Left ventricle myocardium inferior (tissue), 1 donor: ENCODE data around the gene DYNLRB1. TPM values are rescaled to one million over a fixed set of nuclear protein-coding genes. Genes with fewer than 3 reads are reported as not detected.
A peak's percentile ranks its signal among the peaks of the same experiment; 100 is the strongest.

ENCODE experiments used
- DNase-seq: peaks from one replicate; pipeline ENCODE4 v3.0.0-alpha.2; 2020
- H3K27ac ChIP-seq: fragments of 200-600 bp; replicated peaks from 2 replicates; pipeline ENCODE4 v1.8.0; 2021
- H3K27me3 ChIP-seq: fragments of 200-600 bp; 2 replicates; pipeline ENCODE4 v1.8.0; 2021; ENCODE audit warnings: low read depth
- H3K36me3 ChIP-seq: fragments of 200-600 bp; 2 replicates; pipeline ENCODE4 v1.8.0; 2021
- H3K4me1 ChIP-seq: fragments of 200-600 bp; 2 replicates; pipeline ENCODE4 v1.8.0; 2021
- H3K4me3 ChIP-seq: fragments of 200-600 bp; 2 replicates; pipeline ENCODE4 v1.8.0; 2021; ENCODE audit warnings: mild to moderate bottlenecking, moderate library complexity
- H3K9me3 ChIP-seq: fragments of 200-600 bp; replicated peaks from 2 replicates; pipeline ENCODE4 v1.8.0; 2021
- CTCF ChIP-seq: fragments of 200-600 bp; IDR thresholded peaks from 2 replicates; pipeline ENCODE4 v1.8.0; 2021; ENCODE audit warnings: antibody characterized with exemption, mild to moderate bottlenecking, borderline replicate concordance
- intact Hi-C: fragments of 100-400 bp; cut with micrococcal nuclease; formaldehyde crosslinking; loops from one replicate; pipeline ENCODE4 v1.11.0; 2022
- total RNA-seq: library from RNA; stranded (reverse); fragmentation: NEBNext Ultra II Directional; extraction: Animal tissue kit (Norgen Biotek cat#: 25700); gene quantifications from one replicate; pipeline ENCODE4 v1.2.1, GENCODE V29; 2021
- donor health status: DM: no; HTN: yes; CAD: no; lungs with severe emphysema.

The DYNLRB1 gene
- total RNA-seq, 1 donor from 2014 or later: 166 TPM

- DNase-seq: no peak
- H3K9me3 ChIP-seq: no peaks in the 10 kb centered on the region
- no peaks in the 10 kb centered on the region for H3K27me3 ChIP-seq
- H3K4me3 ChIP-seq: no peak overlapping the region
- peaks cover 32% of the 10 kb centered on the region for H3K4me1 ChIP-seq
- intact Hi-C loops: no loop called here
- H3K27ac ChIP-seq: no peak overlapping the region
- TF ChIP-seq CTCF: no peak
- H3K36me3 ChIP-seq: no peaks in the 10 kb centered on the region
These were observed 44.4 kb downstream of the DYNLRB1 start for GRCh38 chr20:34560614-34561013.

DNA sequence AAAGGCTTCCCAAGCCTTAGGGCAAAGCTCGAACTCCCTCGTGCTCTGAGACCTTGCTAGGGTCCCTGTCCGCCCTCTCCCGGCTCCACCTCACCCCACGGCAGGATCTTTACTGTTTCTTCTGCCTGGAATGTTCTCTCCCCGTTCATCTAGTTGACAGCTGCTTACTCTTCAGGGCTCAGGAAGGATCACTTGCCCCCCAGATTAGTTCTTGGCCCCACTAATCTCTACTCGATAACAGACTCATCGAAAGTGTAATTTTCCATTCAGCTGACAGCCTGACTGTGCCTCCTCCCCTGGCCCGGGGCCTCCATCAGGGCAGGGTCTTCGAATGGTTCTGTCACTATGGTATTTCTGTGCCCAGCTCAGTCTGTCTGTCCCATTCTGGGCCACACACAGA is 45.4 kb downstream of the DYNLRB1 start:
- DNase-seq: no peak
- H3K9me3 ChIP-seq: no peaks in the 10 kb centered on the region
- H3K4me3 ChIP-seq: no peak overlapping the region
- peaks cover 32% of the 10 kb centered on the region for H3K4me1 ChIP-seq
- TF ChIP-seq CTCF: no peak
- intact Hi-C loops: no loop called here
- peaks cover under 1% of the 10 kb centered on the region for H3K36me3 ChIP-seq
- no peaks in the 10 kb centered on the region for H3K27me3 ChIP-seq
- peak overlapping the region; percentile 23 for H3K27ac ChIP-seq

GRCh38 chr20:34562641-34563040 is 46.4 kb downstream of the DYNLRB1 start:
- intact Hi-C loops: no loop called here
- no peak for DNase-seq
- peaks cover 29% of the 10 kb centered on the region for H3K4me1 ChIP-seq
- H3K36me3 ChIP-seq: peaks cover 6% of the 10 kb centered on the region
- H3K27me3 ChIP-seq: no peaks in the 10 kb centered on the region
- H3K4me3 ChIP-seq: no peak overlapping the region
- H3K9me3 ChIP-seq: no peaks in the 10 kb centered on the region
- peak overlapping the region; percentile 23 for H3K27ac ChIP-seq
- TF ChIP-seq CTCF: peak; percentile 55

DNA sequence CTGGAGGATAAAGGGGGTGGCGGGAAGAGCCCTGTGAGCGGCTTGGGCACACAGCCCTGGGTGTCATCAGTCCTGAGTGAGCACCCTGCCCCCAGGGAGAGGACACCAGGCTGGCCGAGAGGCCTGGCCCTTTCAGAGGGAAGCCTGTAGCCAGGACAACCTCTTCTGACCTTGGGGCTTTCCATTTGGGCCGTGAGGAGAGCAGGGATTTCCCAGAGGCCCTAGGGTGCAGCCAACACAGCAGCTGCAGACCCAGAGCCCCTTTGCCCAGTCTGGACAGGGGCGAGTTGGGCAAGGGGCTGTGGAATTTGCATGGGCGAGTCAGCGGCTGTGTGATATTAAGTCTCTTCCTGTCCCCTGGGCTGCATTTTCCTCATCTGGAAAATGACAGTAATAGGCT is 48.6 kb downstream of the DYNLRB1 start:
- H3K9me3 ChIP-seq: no peaks in the 10 kb centered on the region
- H3K4me3 ChIP-seq: no peak overlapping the region
- peaks cover 18% of the 10 kb centered on the region for H3K36me3 ChIP-seq
- no peak for DNase-seq
- peaks cover 10% of the 10 kb centered on the region for H3K4me1 ChIP-seq
- H3K27ac ChIP-seq: peak overlapping the region; percentile 31
- H3K27me3 ChIP-seq: no peaks in the 10 kb centered on the region
- TF ChIP-seq CTCF: no peak
- intact Hi-C loops: no loop called here

GRCh38 chr20:34566978-34567891 is 51.0 kb downstream of the DYNLRB1 start:
- intact Hi-C loops: no loop called here
- DNase-seq: no peak
- Histone ChIP-seq H3K4me1 (peaks cover 13% of the 10 kb centered on the region), H3K9me3 (no peaks in the 10 kb centered on the region), H3K36me3 (peaks cover 34% of the 10 kb centered on the region), H3K4me3 (no peak overlapping the region), H3K27ac (no peak overlapping the region), H3K27me3 (no peaks in the 10 kb centered on the region)
- TF ChIP-seq CTCF: no peak
